Ishikawa (cell line): ENCODE data around the gene DMBX1.

Experiments used
- RAD21 ChIP-seq: IDR thresholded peaks from 2 replicates; pipeline ENCODE4 v1.6.1; 2012; ENCODE audit warnings: low read depth
- REST ChIP-seq: IDR thresholded peaks from 2 replicates; pipeline ENCODE4 v1.6.1; 2012; ENCODE audit warnings: low read depth, mild to moderate bottlenecking

- no peak for TF ChIP-seq REST
- TF ChIP-seq RAD21: no peak
Observed at GRCh38 chr1:46497665-46498064, 8.0 kb downstream of the DMBX1 start.
